Astrocyte (in vitro differentiated cells and primary cell): ENCODE data around the gene WDR27. TPM values are rescaled to one million over a fixed set of nuclear protein-coding genes. Genes with fewer than 3 reads are reported as not detected.

Source experiments
- DNase-seq: peaks from one replicate; pipeline ENCODE4 v3.0.0-alpha.2; 2010; ENCODE audit warnings: low read depth
- FAIRE-seq: peaks from 2 replicates; lab custom pipeline; 2011; peaks lifted over from hg19 to GRCh38; lab: Jason Lieb, UNC
- H2AFZ ChIP-seq: 2 replicates; pipeline ENCODE4 v1.6.0; 2012; ENCODE audit warnings: low read depth, low read length, inconsistent platforms
- H3K27ac ChIP-seq: 2 replicates; pipeline ENCODE4 v1.5.1; 2011; ENCODE audit warnings: low read depth, low read length, inconsistent platforms
- H3K27me3 ChIP-seq: 2 replicates; pipeline ENCODE4 v1.6.0; 2011; ENCODE audit warnings: low read length, inconsistent platforms; ENCODE audit not compliant: insufficient read depth
- H3K36me3 ChIP-seq: 2 replicates; pipeline ENCODE4 v1.5.1; 2011; ENCODE audit warnings: low read length, inconsistent platforms; ENCODE audit not compliant: insufficient read depth
- H3K4me1 ChIP-seq: 2 replicates; pipeline ENCODE4 v1.5.1; 2011; ENCODE audit warnings: low read length, inconsistent platforms; ENCODE audit not compliant: insufficient read depth
- H3K4me2 ChIP-seq: 2 replicates; pipeline ENCODE4 v1.6.0; 2012; ENCODE audit warnings: low read length, inconsistent platforms
- H3K4me3 ChIP-seq: 2 replicates; pipeline ENCODE4 v1.5.1; 2011; ENCODE audit warnings: low read depth, mild to moderate bottlenecking, low read length, inconsistent platforms; ENCODE audit not compliant: insufficient read depth
- H3K79me2 ChIP-seq: 2 replicates; pipeline ENCODE4 v1.6.0; 2012; ENCODE audit warnings: mild to moderate bottlenecking, low read length, inconsistent platforms; ENCODE audit not compliant: insufficient read depth
- H3K9ac ChIP-seq: 2 replicates; pipeline ENCODE4 v1.6.0; 2012; ENCODE audit warnings: mild to moderate bottlenecking, low read length, inconsistent platforms
- H3K9me3 ChIP-seq: 2 replicates; pipeline ENCODE4 v1.5.1; 2012; ENCODE audit warnings: low read depth, mild to moderate bottlenecking, low read length, inconsistent platforms; ENCODE audit not compliant: insufficient read depth
- H4K20me1 ChIP-seq: 2 replicates; pipeline ENCODE4 v1.6.0; 2012; ENCODE audit warnings: low read length, inconsistent platforms; ENCODE audit not compliant: insufficient read depth
- H3K27ac Mint-ChIP-seq: one replicate; pipeline ENCODE4 v1.8.0; 2021; ENCODE audit warnings: mild to moderate bottlenecking, mixed read lengths; ENCODE audit not compliant: unreplicated experiment
- H3K27me3 Mint-ChIP-seq: one replicate; pipeline ENCODE4 v1.8.0; 2021; ENCODE audit warnings: low read depth, mixed read lengths; ENCODE audit not compliant: unreplicated experiment
- H3K36me3 Mint-ChIP-seq: one replicate; pipeline ENCODE4 v1.8.0; 2021; ENCODE audit warnings: low read depth, mixed read lengths; ENCODE audit not compliant: unreplicated experiment
- H3K4me1 Mint-ChIP-seq: one replicate; pipeline ENCODE4 v1.8.0; 2021; ENCODE audit warnings: low read depth, mixed read lengths; ENCODE audit not compliant: unreplicated experiment
- H3K4me3 Mint-ChIP-seq: one replicate; pipeline ENCODE4 v1.8.0; 2021; ENCODE audit warnings: mild to moderate bottlenecking, moderate library complexity, mixed read lengths; ENCODE audit not compliant: unreplicated experiment
- H3K9me3 Mint-ChIP-seq: one replicate; pipeline ENCODE4 v1.8.0; 2021; ENCODE audit warnings: mild to moderate bottlenecking, mixed read lengths; ENCODE audit not compliant: unreplicated experiment
- EZH2 ChIP-seq: IDR thresholded peaks from 2 replicates; pipeline ENCODE4 v1.6.1; 2012; ENCODE audit warnings: mild to moderate bottlenecking, low read length, inconsistent platforms; ENCODE audit not compliant: insufficient read depth
- total RNA-seq: library from RNA; stranded (reverse); gene quantifications from 2 replicates; pipeline ENCODE4 v1.2.1, GENCODE V29; 2021
- TF ChIP-seq, protein P1 (sequence below): IDR thresholded peaks from 2 replicates; pipeline ENCODE4 v1.5.1; 2011; ENCODE audit warnings: low read depth, mild to moderate bottlenecking, inconsistent platforms, low read length, moderate library complexity; ENCODE audit not compliant: insufficient read depth

The WDR27 gene
- total RNA-seq, 1 donor from 2014 or later = 31.2 TPM

DNA sequence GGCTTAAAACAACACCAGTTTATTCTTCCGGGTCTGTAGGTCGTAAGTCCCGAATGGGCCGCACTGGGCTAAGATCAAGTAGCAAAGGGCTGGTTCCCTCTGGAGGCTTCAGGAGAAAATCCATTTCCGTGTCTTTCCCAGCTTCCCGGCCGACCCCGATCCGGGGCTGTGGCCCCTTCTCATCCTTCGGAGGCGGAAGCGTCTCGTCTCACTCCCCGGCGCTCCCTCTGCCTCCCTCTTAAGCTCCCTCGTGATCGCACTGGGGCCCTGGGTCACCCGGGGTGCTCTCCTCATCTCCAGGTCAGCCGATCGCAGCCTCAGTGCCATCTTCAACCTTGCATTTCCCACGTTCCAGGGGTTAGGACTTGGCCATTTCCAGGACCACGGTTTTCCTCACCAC lies 199.4 kb downstream of the WDR27 start:
- H3K79me2 ChIP-seq = no peaks in the 10 kb centered on the region
- no peak overlapping the region for H3K9ac ChIP-seq
- H3K27ac ChIP-seq = no peak overlapping the region
- no peaks in the 10 kb centered on the region for H3K4me1 ChIP-seq
- H3K36me3 Mint-ChIP-seq = peaks cover 6% of the 10 kb centered on the region
- H3K9me3 ChIP-seq = no peaks in the 10 kb centered on the region
- no peaks in the 10 kb centered on the region for H3K27me3 ChIP-seq
- DNase-seq = no peak
- no peak overlapping the region for H3K4me3 ChIP-seq
- no peaks in the 10 kb centered on the region for H4K20me1 ChIP-seq
- FAIRE-seq = no peak
- no peak overlapping the region for H3K27ac Mint-ChIP-seq
- H3K36me3 ChIP-seq = no peaks in the 10 kb centered on the region
- peaks cover 3% of the 10 kb centered on the region for H3K4me1 Mint-ChIP-seq
- no peaks in the 10 kb centered on the region for H3K27me3 Mint-ChIP-seq
- no peak overlapping the region for H3K4me2 ChIP-seq
- no peak overlapping the region for H3K4me3 Mint-ChIP-seq
- TF ChIP-seq EZH2 = no peak
- TF ChIP-seq, protein P1, sequence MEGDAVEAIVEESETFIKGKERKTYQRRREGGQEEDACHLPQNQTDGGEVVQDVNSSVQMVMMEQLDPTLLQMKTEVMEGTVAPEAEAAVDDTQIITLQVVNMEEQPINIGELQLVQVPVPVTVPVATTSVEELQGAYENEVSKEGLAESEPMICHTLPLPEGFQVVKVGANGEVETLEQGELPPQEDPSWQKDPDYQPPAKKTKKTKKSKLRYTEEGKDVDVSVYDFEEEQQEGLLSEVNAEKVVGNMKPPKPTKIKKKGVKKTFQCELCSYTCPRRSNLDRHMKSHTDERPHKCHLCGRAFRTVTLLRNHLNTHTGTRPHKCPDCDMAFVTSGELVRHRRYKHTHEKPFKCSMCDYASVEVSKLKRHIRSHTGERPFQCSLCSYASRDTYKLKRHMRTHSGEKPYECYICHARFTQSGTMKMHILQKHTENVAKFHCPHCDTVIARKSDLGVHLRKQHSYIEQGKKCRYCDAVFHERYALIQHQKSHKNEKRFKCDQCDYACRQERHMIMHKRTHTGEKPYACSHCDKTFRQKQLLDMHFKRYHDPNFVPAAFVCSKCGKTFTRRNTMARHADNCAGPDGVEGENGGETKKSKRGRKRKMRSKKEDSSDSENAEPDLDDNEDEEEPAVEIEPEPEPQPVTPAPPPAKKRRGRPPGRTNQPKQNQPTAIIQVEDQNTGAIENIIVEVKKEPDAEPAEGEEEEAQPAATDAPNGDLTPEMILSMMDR = no peak
- peaks cover 2% of the 10 kb centered on the region for H3K9me3 Mint-ChIP-seq
- H2AFZ ChIP-seq = no peak overlapping the region

GRCh38 chr6:169501777-169502313 lies 200.0 kb downstream of the WDR27 start:
- H3K4me1 Mint-ChIP-seq = peaks cover 3% of the 10 kb centered on the region
- H3K27ac ChIP-seq = no peak overlapping the region
- H3K36me3 Mint-ChIP-seq = peaks cover 6% of the 10 kb centered on the region
- no peak overlapping the region for H2AFZ ChIP-seq
- H3K9ac ChIP-seq = no peak overlapping the region
- no peaks in the 10 kb centered on the region for H3K9me3 ChIP-seq
- no peak overlapping the region for H3K4me3 Mint-ChIP-seq
- FAIRE-seq (no peak), DNase-seq (no peak)
- H3K4me2 ChIP-seq = no peak overlapping the region
- H3K27me3 Mint-ChIP-seq = no peaks in the 10 kb centered on the region
- H3K9me3 Mint-ChIP-seq = peaks cover 2% of the 10 kb centered on the region
- no peaks in the 10 kb centered on the region for H4K20me1 ChIP-seq
- H3K36me3 ChIP-seq = no peaks in the 10 kb centered on the region
- H3K27me3 ChIP-seq = no peaks in the 10 kb centered on the region
- no peaks in the 10 kb centered on the region for H3K4me1 ChIP-seq
- H3K4me3 ChIP-seq = no peak overlapping the region
- H3K79me2 ChIP-seq = no peaks in the 10 kb centered on the region
- TF ChIP-seq, protein P1 = no peak
- no peak overlapping the region for H3K27ac Mint-ChIP-seq

GRCh38 chr6:169501128-169501527 lies 200.7 kb downstream of the WDR27 start:
- peaks cover 6% of the 10 kb centered on the region for H3K36me3 Mint-ChIP-seq
- Histone ChIP-seq H3K9ac (no peak overlapping the region), H2AFZ (no peak overlapping the region), H3K79me2 (no peaks in the 10 kb centered on the region), H4K20me1 (no peaks in the 10 kb centered on the region), H3K36me3 (no peaks in the 10 kb centered on the region), H3K4me3 (no peak overlapping the region), H3K9me3 (no peaks in the 10 kb centered on the region), H3K27me3 (no peaks in the 10 kb centered on the region), H3K4me1 (no peaks in the 10 kb centered on the region), H3K4me2 (no peak overlapping the region), H3K27ac (no peak overlapping the region)
- no peak for FAIRE-seq
- H3K9me3 Mint-ChIP-seq = peaks cover 2% of the 10 kb centered on the region
- peaks cover 3% of the 10 kb centered on the region for H3K4me1 Mint-ChIP-seq
- H3K27me3 Mint-ChIP-seq = no peaks in the 10 kb centered on the region
- DNase-seq = no peak
- TF ChIP-seq EZH2 = no peak
- TF ChIP-seq, protein P1 = no peak
- H3K27ac Mint-ChIP-seq = no peak overlapping the region
- no peak overlapping the region for H3K4me3 Mint-ChIP-seq
